GM18511 (cell line): Measurements from ENCODE around the gene RGN.
"Not testable (repeated sequence)": the region's sequence is repeated elsewhere in the genome, so short reads cannot be mapped to it uniquely, and the experiment has no call there.

ENCODE experiments used
- ATAC-seq: cut with Tn5 transposase; IDR thresholded peaks from one replicate; pipeline ENCODE4 v1.9.1; 2021; ENCODE audit warnings: mild to moderate bottlenecking, moderate library complexity; ENCODE audit not compliant: unreplicated experiment

Gene RGN

DNA sequence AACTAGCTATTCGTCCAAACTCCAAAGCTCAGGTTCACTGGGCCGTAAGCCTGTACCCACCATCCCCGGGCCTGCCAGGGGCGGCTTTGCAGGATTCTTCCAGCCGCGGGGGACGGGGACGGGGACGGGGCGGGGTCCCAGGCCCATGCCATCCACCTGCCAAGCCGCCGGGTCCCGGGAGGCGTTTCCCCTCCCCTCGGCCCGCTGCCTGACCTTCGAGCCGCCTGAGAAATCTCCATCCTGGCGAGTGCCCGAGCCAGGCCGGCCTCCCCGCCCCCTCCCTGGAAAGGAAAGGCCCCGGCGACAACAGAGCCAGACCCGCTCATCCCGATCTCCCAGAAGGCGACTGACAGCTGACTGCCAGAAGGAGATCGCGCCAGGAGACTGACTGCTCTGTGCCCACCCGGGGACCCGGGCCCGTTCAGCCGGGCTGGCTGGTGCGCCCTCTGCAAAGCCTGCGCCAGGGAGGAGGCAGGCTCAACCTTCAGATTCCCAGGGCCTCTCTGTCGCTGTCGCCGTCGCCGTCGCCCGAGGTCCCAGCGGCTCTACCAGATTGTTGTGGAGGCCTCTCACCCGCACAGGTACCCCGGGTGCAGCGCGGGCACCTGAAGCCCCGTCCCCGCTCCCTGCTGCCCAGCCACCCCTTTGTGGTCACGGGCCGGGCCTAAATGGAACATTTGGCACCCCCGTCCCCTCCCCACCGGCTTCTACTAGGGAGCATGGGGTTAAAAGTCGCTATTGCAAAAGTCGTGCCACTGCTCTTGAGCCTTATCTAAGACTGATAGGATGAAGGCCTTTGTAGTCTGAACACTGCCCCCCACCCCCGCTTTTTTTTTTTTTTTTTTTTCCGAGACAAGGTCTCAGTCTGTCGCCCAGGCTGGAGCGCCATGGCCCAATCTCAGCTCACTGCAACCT, at the start of gene RGN:
Gene RGN (plus strand): TSS at position 315 of the 915 bp plus-strand sequence. CDS start 2,702 bp downstream, outside the sequence.
- ATAC-seq, result no peak

DNA sequence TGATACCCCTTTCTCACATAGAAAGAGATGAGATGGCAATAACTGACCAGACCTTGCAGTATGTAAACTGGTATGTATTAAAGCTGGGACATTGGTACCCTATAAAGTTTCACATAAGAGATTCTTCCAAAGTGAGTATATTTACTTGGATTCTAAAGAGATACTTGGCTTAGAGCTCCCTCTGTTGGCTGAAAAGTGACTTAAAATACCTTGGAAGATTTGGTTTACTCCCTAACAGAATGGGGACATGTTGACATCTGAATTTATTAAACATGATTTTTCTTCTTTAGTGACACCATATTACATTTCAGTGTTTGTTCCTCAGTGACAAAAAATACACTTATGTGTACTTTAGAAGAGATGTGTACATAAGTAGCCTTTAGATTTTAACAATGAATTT, 47.9 kb upstream of the RGN start:
- no peak for ATAC-seq

- no peak for ATAC-seq
These were observed 30.3 kb upstream of the RGN start for GRCh38 chrX:47047989-47048388.

DNA sequence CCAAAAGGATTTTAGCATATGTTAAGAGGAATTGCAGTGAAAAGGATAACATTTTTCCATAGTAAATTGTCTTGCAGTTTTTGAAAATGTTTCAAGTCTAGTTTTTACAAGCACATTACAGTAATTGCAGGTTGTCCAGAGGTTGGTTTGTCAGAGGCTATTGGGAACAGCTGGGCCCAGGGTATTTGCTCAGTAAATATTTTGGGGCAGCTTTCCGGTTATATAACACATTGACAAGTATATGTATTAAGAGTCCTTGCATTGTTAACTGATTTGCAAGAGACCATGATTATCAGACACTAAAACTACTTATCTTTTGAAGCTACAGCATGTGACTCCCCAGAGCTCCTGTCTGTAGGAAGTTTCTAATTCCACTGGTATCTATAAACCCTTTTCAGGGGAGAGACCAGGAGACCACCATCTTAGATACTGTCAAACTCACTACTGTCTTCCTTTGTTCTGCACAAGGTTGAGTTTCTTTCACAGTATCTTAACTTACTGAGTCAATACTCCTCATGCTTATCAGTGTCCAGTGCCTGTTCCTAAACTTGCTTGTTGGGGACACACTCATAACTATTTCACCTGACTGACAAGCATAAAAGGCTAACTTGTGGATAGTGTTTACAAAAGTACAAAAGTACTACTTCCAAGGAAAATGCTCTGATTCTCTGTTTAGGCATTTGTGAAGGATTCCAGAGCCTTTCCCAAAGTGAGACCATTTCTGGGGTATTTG, 18.9 kb upstream of the RGN start:
- ATAC-seq, result no peak

- ATAC-seq, result no peak
These were observed 17.5 kb upstream of the RGN start for GRCh38 chrX:47060708-47061107.

DNA sequence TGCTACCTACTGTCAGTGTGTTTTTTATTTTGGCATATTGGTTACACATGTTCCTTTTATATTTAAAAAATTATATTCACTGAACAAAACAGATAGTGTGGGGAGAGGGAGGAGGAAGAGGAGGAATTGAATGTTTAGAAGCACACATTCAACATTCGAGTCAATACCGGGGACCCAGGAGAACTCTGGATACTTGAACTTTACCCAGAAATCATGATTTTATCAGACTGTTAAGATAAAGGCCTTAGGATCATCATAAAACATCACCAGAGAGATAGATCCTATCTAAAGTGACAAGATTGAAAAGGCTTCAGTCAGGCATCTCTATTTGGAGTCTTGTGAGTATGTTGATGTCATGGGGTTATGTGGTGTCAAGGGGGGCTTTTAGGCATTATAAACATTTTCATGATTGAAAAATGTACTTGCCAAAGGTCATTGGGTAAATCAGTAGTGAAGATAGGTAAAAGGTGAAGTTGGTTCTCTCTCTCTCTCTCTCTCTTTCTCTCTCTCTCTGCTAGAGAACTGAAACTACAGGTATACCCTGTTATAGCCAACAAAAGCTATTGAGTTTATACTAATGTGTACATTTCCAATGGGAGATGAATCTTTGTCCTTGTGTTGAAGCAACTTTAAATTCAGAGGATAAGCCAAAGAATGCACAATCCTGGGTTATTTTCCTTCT, 16.9 kb upstream of the RGN start:
- ATAC-seq, result no peak

- ATAC-seq, result no peak
These were observed 15.1 kb upstream of the RGN start for GRCh38 chrX:47063179-47063578.

- no peak for ATAC-seq
These were observed 10.0 kb upstream of the RGN start for GRCh38 chrX:47068214-47068613.

DNA sequence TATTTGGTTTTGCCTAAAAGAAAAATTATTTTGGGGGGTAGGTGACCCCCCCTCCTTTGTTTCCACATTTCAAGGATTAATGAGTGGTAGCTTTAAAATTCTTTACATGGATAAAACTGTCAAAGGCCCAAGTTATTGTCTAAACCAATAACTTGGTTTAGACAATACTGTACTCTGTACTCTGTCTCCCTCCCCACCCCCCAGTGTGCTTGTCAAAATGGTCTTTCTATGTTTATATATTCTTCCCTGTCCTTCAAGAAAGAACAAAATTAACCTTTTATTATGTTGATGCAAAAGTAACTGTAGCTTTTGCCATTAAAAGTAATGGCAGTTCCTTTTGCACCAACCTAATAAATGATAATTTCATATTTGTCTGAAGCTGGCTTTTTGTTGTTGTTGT, 9.5 kb upstream of the RGN start:
- no peak for ATAC-seq

DNA sequence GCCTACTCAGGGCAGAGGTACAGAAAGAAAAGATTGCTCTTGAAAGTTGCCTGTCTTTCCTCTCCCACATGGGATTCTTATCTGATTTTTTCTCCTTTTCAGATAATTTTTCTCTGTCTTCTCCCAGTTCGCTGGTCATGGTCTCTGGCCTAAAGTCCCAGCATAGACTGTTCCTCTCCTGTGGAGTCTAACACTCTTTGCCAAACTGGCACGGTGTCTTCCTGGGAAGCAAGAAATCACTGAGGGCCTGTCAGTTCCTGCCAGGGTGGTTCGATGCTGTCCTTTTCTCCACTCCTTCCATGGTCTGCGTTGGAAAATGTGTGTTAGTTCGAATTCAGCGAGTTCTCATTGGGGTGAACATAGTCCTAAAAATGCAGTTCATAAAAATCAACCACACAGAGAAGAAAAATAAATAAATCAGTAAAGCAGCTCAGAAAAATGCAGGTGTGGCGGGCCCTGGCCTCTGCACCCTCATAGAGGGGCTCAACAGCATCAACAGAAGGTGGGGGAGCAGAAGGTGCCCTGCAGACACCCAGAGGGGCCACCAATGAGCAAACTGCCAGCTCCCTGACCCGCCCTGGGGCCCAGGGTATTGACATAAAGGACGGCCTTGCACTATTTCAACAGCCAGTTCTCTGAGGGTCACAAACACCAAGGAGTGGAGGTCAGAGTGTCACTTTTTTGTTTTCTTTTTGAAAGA, 2.1 kb downstream of the RGN start:
- no peak for ATAC-seq

DNA sequence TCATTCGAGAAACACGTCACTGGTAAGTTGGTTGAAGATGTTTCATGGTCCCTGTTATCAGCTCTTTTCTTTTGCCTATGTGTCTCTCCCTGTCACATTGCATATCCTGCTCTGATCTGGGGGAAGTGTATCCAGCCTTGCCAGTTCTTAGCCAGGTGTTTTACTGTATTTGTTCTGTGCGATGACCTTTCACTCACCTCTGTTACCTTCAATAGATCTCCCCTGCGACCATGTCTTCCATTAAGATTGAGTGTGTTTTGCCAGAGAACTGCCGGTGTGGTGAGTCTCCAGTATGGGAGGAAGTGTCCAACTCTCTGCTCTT, 2.6 kb downstream of the RGN start:
- no peak for ATAC-seq

DNA sequence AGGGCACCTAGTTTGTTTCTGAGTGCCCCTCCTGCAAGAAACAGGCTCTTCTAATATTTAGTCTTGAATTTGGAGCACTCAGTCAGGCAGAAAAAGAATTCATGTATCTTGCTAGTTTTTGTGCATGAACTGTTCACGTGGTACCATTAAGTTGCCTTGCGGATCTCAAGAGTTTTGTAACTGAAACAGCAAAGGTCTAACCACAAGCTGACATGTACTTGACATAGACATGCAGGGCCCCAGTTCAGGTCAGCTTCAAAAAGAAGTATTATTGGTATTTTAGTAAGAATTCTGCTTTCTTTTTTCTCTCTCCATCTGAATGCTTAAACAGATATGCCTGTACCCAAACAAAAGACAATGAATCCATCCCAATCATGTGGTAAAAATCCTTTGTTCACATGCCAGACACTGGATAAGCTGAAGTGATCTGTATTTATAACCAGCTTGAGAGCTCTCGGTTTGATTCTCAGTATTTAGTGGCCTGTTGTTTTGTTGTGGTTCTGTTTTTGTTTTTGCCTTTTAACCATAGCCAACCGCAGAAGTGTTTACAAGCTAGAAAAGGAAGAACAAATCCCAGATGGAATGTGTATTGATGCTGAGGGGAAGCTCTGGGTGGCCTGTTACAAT, 13.0 kb downstream of the RGN start:
- ATAC-seq, result peak; percentile 59

DNA sequence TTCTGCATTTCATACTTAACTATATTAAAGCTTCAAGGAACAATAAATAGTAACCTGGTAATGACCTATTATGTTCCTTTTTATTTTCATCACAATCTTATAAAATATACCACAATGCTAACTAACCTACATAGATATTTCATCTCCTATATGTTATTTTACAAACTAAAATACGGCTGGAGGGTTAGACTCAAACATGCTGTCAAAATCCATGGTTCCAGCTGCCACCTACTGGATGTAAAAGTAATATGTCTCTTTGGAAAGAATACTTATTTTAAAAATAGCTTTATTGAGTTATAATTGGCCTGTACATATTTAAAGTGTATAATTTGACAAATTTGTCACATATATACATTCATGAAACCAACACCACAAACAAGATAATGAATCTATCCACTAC, 15.0 kb downstream of the RGN start:
- ATAC-seq, result no peak

DNA sequence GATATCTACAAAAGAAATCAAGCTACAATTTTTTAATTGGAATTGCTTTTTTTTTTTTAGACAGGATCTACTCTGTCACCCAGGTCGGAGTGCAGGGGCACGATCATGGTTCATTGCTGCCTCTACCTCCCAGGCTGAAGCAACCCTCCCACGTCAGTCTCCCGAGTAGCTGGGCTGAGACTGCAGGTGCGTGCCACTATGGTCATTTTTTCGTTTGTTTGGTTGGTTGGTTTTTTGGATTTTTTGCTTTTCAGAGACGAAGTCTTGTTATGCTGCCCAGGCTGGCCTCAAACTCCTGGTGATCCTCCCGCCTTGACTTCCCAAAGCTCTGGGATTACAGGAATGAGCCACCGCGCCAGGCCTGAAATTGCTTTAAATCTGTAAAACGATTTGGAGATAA, 15.6 kb downstream of the RGN start:
- no peak for ATAC-seq

DNA sequence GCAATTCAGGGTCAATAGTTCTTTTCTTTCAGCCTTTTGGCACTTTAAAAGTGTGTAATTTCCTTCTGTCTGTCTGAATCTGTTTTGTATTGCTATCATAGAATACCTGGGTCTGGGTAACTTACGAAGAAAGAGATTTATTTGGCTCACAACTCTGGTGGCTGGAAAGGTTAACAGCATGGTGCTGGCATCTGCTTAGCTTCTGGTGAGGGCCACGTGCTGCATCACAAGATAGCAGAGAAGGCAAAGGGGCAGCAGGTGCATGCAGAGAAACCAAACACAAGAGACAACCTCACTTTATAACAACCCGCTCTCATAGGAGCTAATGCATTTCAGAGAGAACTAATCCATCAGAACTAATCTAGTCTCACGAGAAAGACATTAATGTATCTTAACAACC, 18.8 kb downstream of the RGN start:
- no peak for ATAC-seq

GRCh38 chrX:47098338-47099094, 20.3 kb downstream of the RGN start:
- no peak for ATAC-seq

GRCh38 chrX:47101206-47101605, 23.0 kb downstream of the RGN start:
- no peak for ATAC-seq

GRCh38 chrX:47110936-47111615, 32.8 kb downstream of the RGN start:
- ATAC-seq, result not testable (repeated sequence)

DNA sequence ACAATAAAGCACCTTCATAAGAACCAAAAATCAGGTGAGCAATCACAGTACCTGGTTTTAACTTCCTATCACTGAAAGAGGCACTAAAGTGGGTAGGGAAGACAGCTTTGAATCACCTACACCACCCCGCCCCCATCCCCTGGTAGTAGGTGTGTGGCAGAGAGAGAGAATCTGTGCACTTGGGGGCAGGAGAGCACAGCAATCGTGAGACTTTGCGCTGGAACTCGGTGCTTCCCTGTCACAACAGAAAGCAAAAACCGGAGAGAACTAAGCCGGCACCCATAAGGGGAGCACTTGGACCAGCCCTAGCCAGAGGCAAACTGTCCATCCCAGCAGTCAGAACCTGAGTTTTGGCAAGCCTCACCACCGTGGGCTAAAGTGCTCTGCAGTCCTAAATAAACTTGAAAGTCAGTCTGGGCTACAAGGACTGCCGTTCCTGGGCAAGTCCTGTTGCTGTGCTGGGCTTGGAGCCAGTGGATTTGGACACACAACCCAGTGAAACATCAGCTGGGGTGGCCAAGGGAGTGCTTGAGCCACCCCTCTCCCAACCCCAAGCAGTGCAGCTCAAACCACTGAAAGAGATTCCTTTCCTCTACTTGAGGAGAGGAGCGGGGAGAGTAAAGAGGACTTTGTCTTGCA, 34.2 kb downstream of the RGN start:
- no peak for ATAC-seq
